CD4-positive, alpha-beta T cell treated with Interleukin-6 for 4 hours (primary cell): ENCODE data around the gene C17orf107.

ENCODE experiments used
- DNase-seq: peaks from one replicate; pipeline ENCODE4 v3.0.0-alpha.2; 2020; ENCODE audit warnings: mixed read lengths

Gene C17orf107

GRCh38 chr17:4937553-4937952 is 38.2 kb downstream of the C17orf107 start:
- DNase-seq = no peak

GRCh38 chr17:4938069-4938491 is 38.7 kb downstream of the C17orf107 start:
- no peak for DNase-seq

- no peak for DNase-seq
Observed at GRCh38 chr17:4938688-4939545, 39.6 kb downstream of the C17orf107 start.

- DNase-seq = no peak
Observed at GRCh38 chr17:4939546-4939795, 40.1 kb downstream of the C17orf107 start.

- peak; percentile 95 for DNase-seq
Observed at GRCh38 chr17:4939796-4940554, 40.6 kb downstream of the C17orf107 start, which contains the start of the genes RNF167 and SLC25A11. Gene RNF167, plus strand, starts transcription at chr17:4940268. Its CDS starts 642 bp downstream, at chr17:4940910. Gene SLC25A11, minus strand, starts transcription at chr17:4940046. Its CDS starts 136 bp downstream, at chr17:4939910.

GRCh38 chr17:4940555-4941318 is 41.4 kb downstream of the C17orf107 start:
- peak; percentile 64 for DNase-seq

GRCh38 chr17:4941319-4941610 is 41.9 kb downstream of the C17orf107 start:
- no peak for DNase-seq

GRCh38 chr17:4942760-4943508 is 43.6 kb downstream of the C17orf107 start:
- DNase-seq = no peak

GRCh38 chr17:4944163-4944553 is 44.8 kb downstream of the C17orf107 start:
- DNase-seq = peak; percentile 69

GRCh38 chr17:4944554-4945175 is 45.3 kb downstream of the C17orf107 start:
- DNase-seq = peak; percentile 13

GRCh38 chr17:4945176-4945943 is 46.0 kb downstream of the C17orf107 start:
- peak; percentile 86 for DNase-seq

- DNase-seq = no peak
Observed at GRCh38 chr17:4945944-4946280, 46.6 kb downstream of the C17orf107 start.

GRCh38 chr17:4946312-4946976 is 47.1 kb downstream of the C17orf107 start:
- DNase-seq = no peak

- DNase-seq = no peak
Observed at GRCh38 chr17:4947010-4947410, 47.7 kb downstream of the C17orf107 start.

- DNase-seq = peak; percentile 77
Observed at GRCh38 chr17:4947411-4948165, 48.3 kb downstream of the C17orf107 start.

GRCh38 chr17:4948166-4948930 is 49.0 kb downstream of the C17orf107 start, which contains the start of gene PFN1:
Gene PFN1, minus strand, starts transcription at chr17:4948530. Its CDS starts 136 bp downstream, at chr17:4948394.
- peak; percentile 96 for DNase-seq

- DNase-seq = peak; percentile 79
Observed at GRCh38 chr17:4948931-4949320, 49.6 kb downstream of the C17orf107 start.

- DNase-seq = peak; percentile 77
Observed at GRCh38 chr17:4949321-4950074, 50.2 kb downstream of the C17orf107 start.
